D721Med (cell line): ENCODE results near the gene PCCB.

Experiments
- DNase-seq: peaks from one replicate; pipeline ENCODE4 v3.0.0; 2011; ENCODE audit warnings: low spot score; ENCODE audit not compliant: insufficient read length
- FAIRE-seq: peaks from 2 replicates; lab custom pipeline; 2011; peaks lifted over from hg19 to GRCh38; lab: Jason Lieb, UNC
- CTCF ChIP-seq: IDR thresholded peaks from 2 replicates; pipeline ENCODE4 v1.5.1; 2012; ENCODE audit warnings: mild to moderate bottlenecking, control low read depth; ENCODE audit not compliant: insufficient read depth; ENCODE audit errors: missing control alignments

Gene PCCB

GRCh38 chr3:136277634-136278033 is 27.5 kb downstream of the PCCB start:
- FAIRE-seq, result no peak
- TF ChIP-seq CTCF, result no peak

GRCh38 chr3:136279092-136279491 is 29.0 kb downstream of the PCCB start:
- FAIRE-seq (no peak), DNase-seq (no peak)
- TF ChIP-seq CTCF, result no peak

More at GRCh38 chr3:136277634-136278033, 27.5 kb downstream of the PCCB start:
- no peak for DNase-seq

GRCh38 chr3:136280961-136281360 is 30.8 kb downstream of the PCCB start:
- no peak for DNase-seq
- TF ChIP-seq CTCF, result no peak
- FAIRE-seq, result no peak

- no peak for DNase-seq
- FAIRE-seq, result no peak
- no peak for TF ChIP-seq CTCF
Measured at GRCh38 chr3:136281966-136282520, 31.9 kb downstream of the PCCB start.

GRCh38 chr3:136283627-136284026 is 33.5 kb downstream of the PCCB start:
- TF ChIP-seq CTCF, result no peak
- no peak for FAIRE-seq
- DNase-seq, result no peak

- FAIRE-seq, result no peak
- TF ChIP-seq CTCF, result no peak
- no peak for DNase-seq
Measured at GRCh38 chr3:136291302-136291701, 41.2 kb downstream of the PCCB start.

GRCh38 chr3:136292500-136292899 is 42.4 kb downstream of the PCCB start:
- no peak for FAIRE-seq
- no peak for TF ChIP-seq CTCF
- DNase-seq, result no peak
